GM13976 (cell line): ENCODE data around the gene LRMDA.

Source experiments
- DNase-seq: peaks from one replicate; pipeline ENCODE4 v3.0.0; 2012; ENCODE audit warnings: low spot score
- in situ Hi-C: fragments of 300-500 bp; cut with MboI; formaldehyde crosslinking; loops from one replicate; pipeline ENCODE4 v1.12.0; 2022; ENCODE audit warnings: low sequenced_read_pairs, mixed read lengths, inconsistent platforms; ENCODE audit not compliant: unreplicated experiment
- TF ChIP-seq, protein P1 (sequence below): IDR thresholded peaks from 2 replicates; pipeline ENCODE4 v1.5.1; 2012; ENCODE audit warnings: borderline replicate concordance, mild to moderate bottlenecking; ENCODE audit not compliant: insufficient read depth; ENCODE audit errors: extremely low read depth, missing control alignments, control extremely low read depth

LRMDA gene

DNA sequence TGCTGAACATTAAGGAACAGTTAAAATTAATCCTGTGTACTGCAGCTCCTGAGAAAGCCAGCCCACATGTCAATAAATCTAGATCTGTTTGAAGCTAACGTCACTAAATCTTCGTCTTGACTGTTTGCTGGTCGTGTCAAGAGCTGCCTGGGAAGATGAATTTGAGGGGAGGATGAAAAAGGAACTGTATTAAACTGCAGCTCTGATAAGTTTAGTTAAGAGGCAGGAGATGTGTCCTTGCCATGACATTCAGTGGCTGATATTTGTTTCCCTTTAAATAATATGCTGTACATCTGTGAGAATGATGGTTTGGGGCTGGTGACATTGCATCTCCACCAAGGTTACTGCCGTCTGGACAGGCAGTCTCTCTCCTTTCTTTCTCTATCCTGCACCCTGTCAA, 435.3 kb downstream of the LRMDA start:
- in situ Hi-C loops: no loop called here
- TF ChIP-seq, protein P1, sequence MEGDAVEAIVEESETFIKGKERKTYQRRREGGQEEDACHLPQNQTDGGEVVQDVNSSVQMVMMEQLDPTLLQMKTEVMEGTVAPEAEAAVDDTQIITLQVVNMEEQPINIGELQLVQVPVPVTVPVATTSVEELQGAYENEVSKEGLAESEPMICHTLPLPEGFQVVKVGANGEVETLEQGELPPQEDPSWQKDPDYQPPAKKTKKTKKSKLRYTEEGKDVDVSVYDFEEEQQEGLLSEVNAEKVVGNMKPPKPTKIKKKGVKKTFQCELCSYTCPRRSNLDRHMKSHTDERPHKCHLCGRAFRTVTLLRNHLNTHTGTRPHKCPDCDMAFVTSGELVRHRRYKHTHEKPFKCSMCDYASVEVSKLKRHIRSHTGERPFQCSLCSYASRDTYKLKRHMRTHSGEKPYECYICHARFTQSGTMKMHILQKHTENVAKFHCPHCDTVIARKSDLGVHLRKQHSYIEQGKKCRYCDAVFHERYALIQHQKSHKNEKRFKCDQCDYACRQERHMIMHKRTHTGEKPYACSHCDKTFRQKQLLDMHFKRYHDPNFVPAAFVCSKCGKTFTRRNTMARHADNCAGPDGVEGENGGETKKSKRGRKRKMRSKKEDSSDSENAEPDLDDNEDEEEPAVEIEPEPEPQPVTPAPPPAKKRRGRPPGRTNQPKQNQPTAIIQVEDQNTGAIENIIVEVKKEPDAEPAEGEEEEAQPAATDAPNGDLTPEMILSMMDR: no peak
- no peak for DNase-seq

- in situ Hi-C loops: no loop called here
- TF ChIP-seq, protein P1: no peak
Observed at GRCh38 chr10:75868574-75868973, 437.1 kb downstream of the LRMDA start.

GRCh38 chr10:75870039-75870645, 438.7 kb downstream of the LRMDA start:
- no peak for DNase-seq
- in situ Hi-C loops: no loop called here
- TF ChIP-seq, protein P1: no peak

More at GRCh38 chr10:75868574-75868973, 437.1 kb downstream of the LRMDA start:
- no peak for DNase-seq

GRCh38 chr10:75875740-75876139, 444.3 kb downstream of the LRMDA start:
- TF ChIP-seq, protein P1: no peak
- in situ Hi-C loops: no loop called here
- no peak for DNase-seq

DNA sequence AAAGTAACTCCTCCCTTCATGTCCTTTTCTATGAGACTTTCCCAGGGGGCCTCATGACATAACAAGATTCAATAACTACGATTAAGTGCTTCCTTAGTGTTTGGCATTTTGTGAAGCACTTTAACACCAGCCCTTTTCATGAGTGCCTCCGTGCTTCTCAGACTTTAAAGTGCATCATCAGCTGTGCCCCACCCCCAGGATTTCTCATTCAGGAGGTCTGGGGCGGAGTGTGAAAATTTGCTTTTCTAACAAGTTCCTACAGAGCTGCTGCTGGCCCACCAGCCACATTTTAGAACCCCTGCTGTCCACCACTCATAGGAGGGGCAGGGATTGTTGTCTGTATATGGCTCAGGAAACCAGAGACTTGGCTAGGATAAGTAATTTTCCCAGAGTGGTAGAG, 445.3 kb downstream of the LRMDA start:
- in situ Hi-C loops: no loop called here
- no peak for DNase-seq
- TF ChIP-seq, protein P1: no peak

DNA sequence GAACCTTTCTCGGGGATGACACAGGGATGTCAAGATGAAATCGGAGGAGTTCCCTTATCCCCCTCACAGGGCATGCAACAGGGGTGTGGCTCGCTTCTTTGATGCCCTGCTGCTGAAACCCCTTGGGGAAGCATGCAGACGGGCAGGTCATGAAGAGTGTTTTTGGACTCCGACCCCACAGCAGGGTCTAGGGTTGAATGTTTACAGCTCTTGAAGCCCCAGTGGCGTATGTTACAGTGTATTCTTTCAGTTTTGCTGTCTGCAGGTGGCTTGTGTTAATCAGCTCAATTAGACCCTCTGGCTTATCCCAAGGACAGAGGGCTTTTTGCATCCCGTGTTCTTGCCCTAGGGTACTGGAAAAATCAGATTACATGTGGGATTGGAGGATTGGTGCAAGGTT, 446.5 kb downstream of the LRMDA start:
- in situ Hi-C loops: no loop called here
- TF ChIP-seq, protein P1: no peak
- no peak for DNase-seq
